HS-5 (cell line): ENCODE results near the gene CFAP70.
A peak's percentile ranks its signal among the peaks of the same experiment; 100 is the strongest.

Experiments
- DNase-seq: peaks from one replicate; pipeline ENCODE4 v3.0.0-alpha.2; 2012; ENCODE audit warnings: low read depth

The CFAP70 gene

GRCh38 chr10:73252445-73253224 lies 106.0 kb downstream of the CFAP70 start, which contains the start of gene MRPS16:
MRPS16 (minus strand) TSS chr10:73252644; CDS start chr10:73252482, 162 bp downstream.
- peak; percentile 90 for DNase-seq

- no peak for DNase-seq
Observed at GRCh38 chr10:73251683-73252444, 106.8 kb downstream of the CFAP70 start.

GRCh38 chr10:73248259-73248724 lies 110.4 kb downstream of the CFAP70 start:
- no peak for DNase-seq

- DNase-seq: no peak
Observed at GRCh38 chr10:73247509-73248258, 111.0 kb downstream of the CFAP70 start.

- peak; percentile 74 for DNase-seq
Observed at GRCh38 chr10:73246646-73247508, 111.8 kb downstream of the CFAP70 start, which contains the start of gene DNAJC9. DNAJC9 (minus strand) TSS chr10:73247255; CDS start chr10:73247189, 66 bp downstream.

- no peak for DNase-seq
Observed at GRCh38 chr10:73246322-73246645, 112.4 kb downstream of the CFAP70 start.

- no peak for DNase-seq
Observed at GRCh38 chr10:73244866-73245477, 113.7 kb downstream of the CFAP70 start.

- DNase-seq: no peak
Observed at GRCh38 chr10:73239908-73240307, 118.8 kb downstream of the CFAP70 start.

GRCh38 chr10:73238990-73239566 lies 119.6 kb downstream of the CFAP70 start:
- DNase-seq: no peak

- DNase-seq: no peak
Observed at GRCh38 chr10:73234695-73235094, 124.0 kb downstream of the CFAP70 start.

GRCh38 chr10:73233883-73234282 lies 124.8 kb downstream of the CFAP70 start:
- no peak for DNase-seq

- no peak for DNase-seq
Observed at GRCh38 chr10:73232887-73233286, 125.8 kb downstream of the CFAP70 start.

- no peak for DNase-seq
Observed at GRCh38 chr10:73229567-73229966, 129.1 kb downstream of the CFAP70 start.

- DNase-seq: no peak
Observed at GRCh38 chr10:73228247-73228646, 130.4 kb downstream of the CFAP70 start.

- DNase-seq: no peak
Observed at GRCh38 chr10:73226663-73227062, 132.0 kb downstream of the CFAP70 start.

- no peak for DNase-seq
Observed at GRCh38 chr10:73225518-73225917, 133.1 kb downstream of the CFAP70 start.

- no peak for DNase-seq
Observed at GRCh38 chr10:73220989-73221388, 137.7 kb downstream of the CFAP70 start.

- no peak for DNase-seq
Observed at GRCh38 chr10:73219384-73219783, 139.3 kb downstream of the CFAP70 start.

GRCh38 chr10:73218431-73219191 lies 140.1 kb downstream of the CFAP70 start:
- DNase-seq: no peak

- DNase-seq: no peak
Observed at GRCh38 chr10:73217628-73218027, 141.0 kb downstream of the CFAP70 start.
